Spleen (tissue), 11 donors: Measurements from ENCODE around the gene VPS26B. TPM values are rescaled to one million over a fixed set of nuclear protein-coding genes. Genes with fewer than 3 reads are reported as not detected.
"Not testable (repeated sequence)": the region's sequence is repeated elsewhere in the genome, so short reads cannot be mapped to it uniquely, and the experiment has no call there.

Experiments used
- DNase-seq: peaks from one replicate; pipeline ENCODE4 v3.0.0-alpha.2; 2020
- H3K27ac ChIP-seq, 8 donors: fragments of 200-600 bp; sonication (generic) in 7 of 8; 1 replicate in 4 of 8; 2 replicates in 4 of 8; pipeline versions ENCODE4 v1.5.0 to v1.8.0; 2016 to 2021; ENCODE audit warnings: inconsistent platforms in 4 of 8, mild to moderate bottlenecking in 4 of 8, moderate library complexity in 1 of 8
- H3K27me3 ChIP-seq, 7 donors: fragments of 200-600 bp; sonication (generic) in 6 of 7; replicated peaks in 1 of 7; 1 replicate in 4 of 7; 2 replicates in 3 of 7; pipeline versions ENCODE4 v1.5.0 to v1.8.0; 2016 to 2021; ENCODE audit warnings: inconsistent platforms in 3 of 7, mild to moderate bottlenecking in 1 of 7
- H3K36me3 ChIP-seq, 6 donors: fragments of 200-600 bp; sonication (generic) in 5 of 6; 1 replicate in 4 of 6; 2 replicates in 2 of 6; pipeline versions ENCODE4 v1.5.0 to v1.8.0; 2016 to 2021; ENCODE audit warnings: inconsistent platforms in 2 of 6
- H3K4me1 ChIP-seq, 6 donors: fragments of 200-600 bp; sonication (generic) in 5 of 6; 1 replicate in 3 of 6; 2 replicates in 3 of 6; pipeline versions ENCODE4 v1.5.0 to v1.8.0; 2016 to 2021; ENCODE audit warnings: inconsistent platforms in 3 of 6
- H3K4me3 ChIP-seq, 8 donors: fragments of 200-600 bp; sonication (generic) in 7 of 8; 1 replicate in 4 of 8; 2 replicates in 4 of 8; pipeline versions ENCODE4 v1.5.0 to v1.8.0; 2016 to 2021; ENCODE audit warnings: inconsistent platforms in 4 of 8, mild to moderate bottlenecking in 4 of 8, moderate library complexity in 2 of 8
- H3K9me3 ChIP-seq, 8 donors: fragments of 200-600 bp; sonication (generic) in 7 of 8; 1 replicate in 4 of 8; 2 replicates in 4 of 8; pipeline versions ENCODE4 v1.5.0 to v1.8.0; 2016 to 2021; ENCODE audit warnings: inconsistent platforms in 4 of 8
- POLR2A ChIP-seq, 3 donors: fragments of 450-650 bp; IDR thresholded peaks; one replicate each; pipeline ENCODE4 v1.5.1; 2017; ENCODE audit warnings: antibody characterized with exemption in 3 of 3, mild to moderate bottlenecking in 1 of 3
- POLR2AphosphoS5 ChIP-seq, 3 donors: sonication (generic); formaldehyde crosslinking; IDR thresholded peaks; one replicate each; pipeline ENCODE4 v1.5.1; 2017; ENCODE audit warnings: antibody characterized with exemption in 3 of 3
- WGBS, 5 donors: extraction: QIAGEN DNeasy Blood & Tissue Kit in 3 of 5; methylation state at CpG; one replicate each; pipeline versions ENCODE4 v1.1.5 to v1.1.7; 2013 to 2018; 5-methylcytosine and 5-hydroxymethylcytosine counted together
- intact Hi-C: fragments of 100-400 bp; cut with DNase I; formaldehyde crosslinking; loops from one replicate; pipeline ENCODE4 v1.15.0; 2023; ENCODE audit warnings: low total_unique reads
- polyA plus RNA-seq, 3 donors: library from polyadenylated mRNA; stranded (reverse); fragments of 200-250 nt; gene quantifications; one replicate each; pipeline ENCODE4 v1.2.1, GENCODE V29; 2013
- total RNA-seq, 7 donors: library from RNA; depleted of rRNA in 3 of 7; stranded (reverse); fragments of >200 nt in 3 of 7; fragmentation: NEBNext Ultra II Directional in 4 of 7; extraction: Animal tissue kit (Norgen Biotek cat#: 25700) in 4 of 7; gene quantifications; one replicate each; pipeline versions ENCODE4 v1.1.0 to v1.2.1, GENCODE V29; 2016 to 2021
- TF ChIP-seq, protein P1 (sequence below), 11 experiments: fragments of 200-600 bp in 7 of 11; fragments of 450-650 bp in 4 of 11; sonication (generic) in 4 of 11; IDR thresholded peaks in 8 of 11; conservative IDR thresholded peaks in 3 of 11; 1 replicate in 7 of 11; 2 replicates in 4 of 11; pipeline versions ENCODE4 v1.4.0 to v1.8.0; 2016 to 2021; ENCODE audit warnings: antibody characterized with exemption in 11 of 11, inconsistent platforms in 4 of 11, mild to moderate bottlenecking in 1 of 11
- donor health status: healthy with polysubstance abuse.
- donor health status: DM: no; HTN: no; CAD: no; lungs with moderate emphysema.
- donor health status: DM: no; HTN: no; CAD: no.
- donor health status: Bipolar disorder and iron deficiency.
- donor health status: healthy.
- donor health status: DM: no; HTN: no; CAD: no.
- donor health status: DM: yes; HTN: yes; CAD: no.

VPS26B gene
- total and polyA plus RNA-seq, 10 donors, result 9.7 to 48.9 (median 38.9) TPM

GRCh38 chr11:134276396-134277182 lies 52.1 kb downstream of the VPS26B start:
- peaks cover 4 to 86% (median 72%) of the 10 kb centered on the region in 7 donors for H3K27me3 ChIP-seq
- H3K9me3 ChIP-seq, result peaks cover 0 to 10% (median 2%) of the 10 kb centered on the region in 8 donors
- peaks cover 17 to 38% (median 26%) of the 10 kb centered on the region in 6 donors for H3K4me1 ChIP-seq
- no peaks in the 10 kb centered on the region for H3K36me3 ChIP-seq
- H3K4me3 ChIP-seq, result peak overlapping the region; percentile 8 to 76 (median 49)
- intact Hi-C loops, result no loop called here
- no peak for DNase-seq
- no peak overlapping the region for H3K27ac ChIP-seq
- TF ChIP-seq POLR2A (IDR thresholded peaks at IDR 0.05), result no peak
- TF ChIP-seq, protein P1, sequence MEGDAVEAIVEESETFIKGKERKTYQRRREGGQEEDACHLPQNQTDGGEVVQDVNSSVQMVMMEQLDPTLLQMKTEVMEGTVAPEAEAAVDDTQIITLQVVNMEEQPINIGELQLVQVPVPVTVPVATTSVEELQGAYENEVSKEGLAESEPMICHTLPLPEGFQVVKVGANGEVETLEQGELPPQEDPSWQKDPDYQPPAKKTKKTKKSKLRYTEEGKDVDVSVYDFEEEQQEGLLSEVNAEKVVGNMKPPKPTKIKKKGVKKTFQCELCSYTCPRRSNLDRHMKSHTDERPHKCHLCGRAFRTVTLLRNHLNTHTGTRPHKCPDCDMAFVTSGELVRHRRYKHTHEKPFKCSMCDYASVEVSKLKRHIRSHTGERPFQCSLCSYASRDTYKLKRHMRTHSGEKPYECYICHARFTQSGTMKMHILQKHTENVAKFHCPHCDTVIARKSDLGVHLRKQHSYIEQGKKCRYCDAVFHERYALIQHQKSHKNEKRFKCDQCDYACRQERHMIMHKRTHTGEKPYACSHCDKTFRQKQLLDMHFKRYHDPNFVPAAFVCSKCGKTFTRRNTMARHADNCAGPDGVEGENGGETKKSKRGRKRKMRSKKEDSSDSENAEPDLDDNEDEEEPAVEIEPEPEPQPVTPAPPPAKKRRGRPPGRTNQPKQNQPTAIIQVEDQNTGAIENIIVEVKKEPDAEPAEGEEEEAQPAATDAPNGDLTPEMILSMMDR (IDR thresholded peaks at IDR 0.05 in 8 of 11, conservative IDR thresholded peaks at IDR 0.05 in 3 of 11), result peak in 2 of 11 experiments; percentile 5 to 9
- TF ChIP-seq POLR2AphosphoS5 (IDR thresholded peaks at IDR 0.05), result no peak
- WGBS, 5 donors, result 2 to 4% (median 2%) methylated on average over 14 to 88 of the region's 88 CpGs

DNA sequence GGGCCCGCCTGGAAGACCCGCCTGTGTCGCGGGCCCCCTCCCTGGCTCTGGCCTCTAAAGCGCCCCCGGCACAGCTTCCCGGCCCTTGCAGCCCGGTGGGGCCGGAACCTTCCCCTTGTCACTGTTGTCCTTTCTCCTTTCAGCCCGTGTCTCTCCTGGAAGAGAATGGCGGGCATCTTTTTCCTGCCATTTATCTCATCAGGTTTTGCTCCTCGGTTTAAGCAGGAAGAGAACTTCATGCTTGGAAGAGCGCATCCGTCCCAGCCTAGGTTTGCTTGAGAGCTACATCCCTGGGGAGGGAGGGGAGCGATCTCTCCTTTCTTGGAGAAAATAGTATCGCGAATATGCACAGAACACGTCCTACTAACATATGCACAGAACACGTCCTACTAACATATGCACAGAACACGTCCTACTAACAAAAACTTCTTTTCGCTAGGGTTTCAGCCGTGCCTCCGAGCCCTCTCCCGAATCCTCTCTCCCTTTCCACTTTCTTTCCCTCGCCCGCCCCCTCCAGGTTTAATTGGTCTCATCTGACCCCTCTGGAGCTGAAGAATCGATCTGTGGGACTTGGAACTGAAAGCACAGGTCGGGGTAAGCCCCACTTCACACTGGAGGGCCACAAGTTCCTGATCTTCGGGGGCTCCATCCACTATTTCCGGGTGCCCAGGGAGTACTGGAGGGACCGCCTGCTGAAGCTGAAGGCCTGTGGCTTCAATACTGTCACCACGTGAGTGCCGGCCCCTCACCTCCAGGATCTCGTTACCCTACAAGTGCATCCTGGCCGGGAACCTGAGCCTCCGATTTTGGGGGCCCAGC lies 52.9 kb downstream of the VPS26B start:
- Histone ChIP-seq H3K27me3 (peaks cover 4 to 84% (median 68%) of the 10 kb centered on the region in 7 donors), H3K36me3 (no peaks in the 10 kb centered on the region), H3K9me3 (peaks cover 0 to 10% (median 2%) of the 10 kb centered on the region in 8 donors), H3K4me1 (peaks cover 17 to 38% (median 26%) of the 10 kb centered on the region in 6 donors), H3K4me3 (peak overlapping the region in 6 of 8 donors; percentile 46 to 76 (median 52)), H3K27ac (no peak overlapping the region)
- WGBS, 5 donors, result 18 to 25% (median 21%) methylated on average over 34 to 36 of the region's 36 CpGs
- intact Hi-C loops, result no loop called here
- DNase-seq, result no peak
- TF ChIP-seq, protein P1 (IDR thresholded peaks at IDR 0.05 in 8 of 11, conservative IDR thresholded peaks at IDR 0.05 in 3 of 11), result no peak
- no peak for TF ChIP-seq POLR2AphosphoS5 (IDR thresholded peaks at IDR 0.05)
- no peak for TF ChIP-seq POLR2A (IDR thresholded peaks at IDR 0.05)

GRCh38 chr11:134278356-134278755 lies 53.9 kb downstream of the VPS26B start:
- Histone ChIP-seq H3K27ac (no peak overlapping the region), H3K9me3 (peaks cover 0 to 10% (median 2%) of the 10 kb centered on the region in 8 donors), H3K4me1 (peaks cover 17 to 38% (median 26%) of the 10 kb centered on the region in 6 donors), H3K4me3 (no peak overlapping the region), H3K27me3 (peaks cover 4 to 84% (median 63%) of the 10 kb centered on the region in 7 donors), H3K36me3 (no peaks in the 10 kb centered on the region)
- intact Hi-C loops, result no loop called here
- TF ChIP-seq POLR2A (IDR thresholded peaks at IDR 0.05) (no peak), POLR2AphosphoS5 (IDR thresholded peaks at IDR 0.05) (no peak)
- TF ChIP-seq, protein P1 (IDR thresholded peaks at IDR 0.05 in 8 of 11, conservative IDR thresholded peaks at IDR 0.05 in 3 of 11), result no peak
- no peak for DNase-seq
- 91 to 97% (median 95%) methylated on average over 4 of the region's 4 CpGs for WGBS, 5 donors

- Histone ChIP-seq H3K27me3 (peaks cover 4 to 62% (median 31%) of the 10 kb centered on the region in 7 donors), H3K9me3 (peaks cover 0 to 10% (median 2%) of the 10 kb centered on the region in 8 donors), H3K4me1 (peaks cover 6 to 12% (median 10%) of the 10 kb centered on the region in 6 donors)
- DNase-seq, H3K4me3 ChIP-seq, H3K36me3 ChIP-seq, intact Hi-C loops, H3K27ac ChIP-seq: not testable (repeated sequence)
- WGBS, 5 donors, result 82 to 88% (median 85%) methylated on average over 4 to 16 of the region's 17 CpGs; no CpG with 5 or more reads in 1 of the 5 donors
These were observed 57.2 kb downstream of the VPS26B start for GRCh38 chr11:134281635-134282034.
